Activated naive CD8-positive, alpha-beta T cell (primary cell): ENCODE measurements around the gene TBPL2.
"Not testable (repeated sequence)": the region's sequence is repeated elsewhere in the genome, so short reads cannot be mapped to it uniquely, and the experiment has no call there.

Experiments
- H3K27ac Mint-ChIP-seq: one replicate; pipeline ENCODE4 v1.8.0; 2021; ENCODE audit warnings: mixed read lengths
- H3K27me3 Mint-ChIP-seq: one replicate; pipeline ENCODE4 v1.8.0; 2021; ENCODE audit warnings: mixed read lengths
- H3K36me3 Mint-ChIP-seq: one replicate; pipeline ENCODE4 v1.8.0; 2021; ENCODE audit warnings: mixed read lengths
- H3K4me1 Mint-ChIP-seq: one replicate; pipeline ENCODE4 v1.8.0; 2021; ENCODE audit warnings: low read depth, mixed read lengths
- H3K4me3 Mint-ChIP-seq: one replicate; pipeline ENCODE4 v1.8.0; 2021; ENCODE audit warnings: mild to moderate bottlenecking, mixed read lengths
- H3K9me3 Mint-ChIP-seq: one replicate; pipeline ENCODE4 v1.8.0; 2021; ENCODE audit warnings: low read depth, mixed read lengths

The TBPL2 gene

DNA sequence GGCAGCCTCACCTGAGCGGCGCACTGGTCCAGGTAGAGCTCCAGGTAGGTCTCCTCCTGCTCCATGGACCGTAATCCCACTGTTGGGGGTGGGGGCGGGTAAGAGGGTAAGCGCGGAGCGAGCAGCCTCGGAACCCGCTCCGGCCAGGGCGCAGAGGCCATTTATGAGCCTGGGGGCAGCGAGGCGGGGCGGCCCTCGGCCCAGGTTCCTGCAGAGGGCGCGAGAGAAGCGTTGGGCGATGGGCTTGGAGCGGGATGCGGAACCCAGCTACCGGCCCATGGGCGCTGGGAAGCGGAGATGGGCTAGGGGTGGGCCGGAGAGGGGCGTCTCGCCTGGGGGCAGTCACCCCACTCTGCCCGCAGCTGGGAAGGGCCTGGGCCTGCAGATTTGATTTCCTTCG is at the start of gene TBPL2:
Gene TBPL2, minus strand, starts transcription at position 232 of the 400 bp plus-strand sequence. Its CDS starts 167 bp downstream, at position 65.
- no peaks in the 10 kb centered on the region for H3K27me3 Mint-ChIP-seq
- H3K4me1 Mint-ChIP-seq = peaks cover 1% of the 10 kb centered on the region
- no peak within 1 kb of the TSS for H3K27ac Mint-ChIP-seq
- no peaks in the 10 kb centered on the region for H3K36me3 Mint-ChIP-seq
- no peak within 1 kb of the TSS for H3K4me3 Mint-ChIP-seq
- no peaks in the 10 kb centered on the region for H3K9me3 Mint-ChIP-seq

DNA sequence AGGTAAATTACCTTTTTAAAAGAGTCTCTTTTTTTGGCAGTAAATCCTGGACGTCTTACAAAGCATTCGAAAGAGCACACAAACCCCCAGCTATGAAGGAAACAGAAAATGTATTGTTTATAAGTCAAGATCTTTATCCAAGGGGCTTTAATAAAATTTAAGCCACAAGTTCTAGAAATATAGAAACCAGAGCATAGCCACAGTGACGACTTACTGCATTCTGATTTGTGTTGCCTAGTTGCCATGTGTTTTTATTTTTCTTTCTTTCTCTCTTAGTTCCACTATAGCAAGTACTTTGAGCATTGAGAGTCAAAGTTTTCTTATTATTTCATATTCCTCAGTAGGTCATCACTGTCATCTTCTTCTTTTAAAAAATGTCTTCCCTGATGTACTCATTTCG is 47.8 kb upstream of the TBPL2 start:
- Mint-ChIP-seq H3K27me3 (no peaks in the 10 kb centered on the region), H3K4me1 (no peaks in the 10 kb centered on the region), H3K36me3 (no peaks in the 10 kb centered on the region)

DNA sequence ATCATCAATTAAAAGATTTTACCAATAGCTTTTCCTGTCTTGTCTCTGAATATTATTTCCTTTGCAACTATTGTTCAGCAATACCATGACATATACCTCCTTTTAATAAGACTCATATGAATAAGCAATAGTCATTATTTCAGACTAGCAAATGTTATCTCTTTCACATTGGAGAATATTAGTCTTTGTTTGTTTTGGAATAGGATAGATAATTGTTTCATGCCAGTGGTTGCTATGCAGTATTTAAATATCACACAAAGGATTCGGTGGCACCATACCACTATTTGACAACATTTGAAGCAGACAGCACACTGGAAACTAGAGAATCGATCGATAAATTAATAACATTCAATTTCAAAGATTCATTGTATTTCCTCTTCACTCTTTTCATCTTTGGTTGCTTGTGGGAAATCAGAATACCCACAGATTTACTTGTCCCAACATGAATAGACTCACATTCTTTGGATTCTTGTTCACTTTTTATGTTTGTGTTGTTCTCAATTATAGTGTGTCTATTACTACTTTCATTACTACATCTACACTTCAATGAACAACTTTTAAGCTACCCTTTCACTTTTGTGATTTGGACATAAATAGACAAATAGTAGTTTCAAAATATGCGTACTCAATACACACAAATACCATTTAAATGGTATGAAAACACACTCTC is 42.7 kb upstream of the TBPL2 start:
- no peak overlapping the region for H3K4me3 Mint-ChIP-seq
- no peaks in the 10 kb centered on the region for H3K4me1 Mint-ChIP-seq
- no peaks in the 10 kb centered on the region for H3K27me3 Mint-ChIP-seq
- H3K9me3 Mint-ChIP-seq = no peaks in the 10 kb centered on the region
- H3K27ac Mint-ChIP-seq = no peak overlapping the region
- no peaks in the 10 kb centered on the region for H3K36me3 Mint-ChIP-seq

More for the DNA sequence above, 47.8 kb upstream of the TBPL2 start:
- Mint-ChIP-seq H3K27ac (no peak overlapping the region), H3K4me3 (no peak overlapping the region), H3K9me3 (no peaks in the 10 kb centered on the region)

DNA sequence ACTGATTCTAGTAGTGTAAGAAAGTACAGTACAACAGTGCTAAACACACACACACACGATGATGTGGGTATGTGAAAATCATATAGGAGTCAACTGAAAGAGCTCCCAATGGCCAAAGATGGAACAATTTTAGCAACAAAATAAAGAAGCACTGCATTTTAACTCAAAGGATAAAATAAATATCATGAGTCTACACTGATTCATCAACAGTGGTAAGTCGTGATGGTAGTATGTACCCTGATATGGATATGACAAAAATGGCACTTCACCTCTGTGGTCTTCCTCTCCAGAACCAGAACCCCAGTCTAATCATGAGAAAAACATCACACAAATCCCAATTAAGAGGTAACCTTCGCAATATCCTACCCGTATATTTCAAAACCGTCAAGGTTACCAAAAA is 41.4 kb upstream of the TBPL2 start:
- Mint-ChIP-seq H3K4me1 (no peaks in the 10 kb centered on the region), H3K4me3 (no peak overlapping the region), H3K27me3 (no peaks in the 10 kb centered on the region), H3K36me3 (no peaks in the 10 kb centered on the region), H3K27ac (no peak overlapping the region), H3K9me3 (no peaks in the 10 kb centered on the region)

DNA sequence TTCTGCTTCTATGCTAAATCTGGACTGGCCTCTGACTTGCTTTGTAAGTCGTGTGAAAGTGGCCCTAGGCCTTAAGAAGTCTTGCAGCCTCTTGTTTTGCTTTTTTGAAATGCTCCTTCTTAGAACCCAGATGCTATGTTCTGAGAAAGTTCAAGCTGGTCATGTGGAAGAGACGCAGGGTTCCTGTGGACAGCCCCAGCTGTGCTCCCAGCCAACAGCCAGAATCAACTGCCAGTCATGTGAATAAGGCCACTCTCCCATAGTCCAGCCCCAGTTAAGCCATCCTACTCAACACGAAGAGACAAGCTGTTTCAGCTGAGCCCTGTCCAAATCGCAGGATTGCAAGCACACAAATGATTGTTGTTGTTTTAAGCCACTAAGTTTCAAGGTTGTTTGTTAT is 37.3 kb upstream of the TBPL2 start:
- Mint-ChIP-seq H3K4me3 (no peak overlapping the region), H3K9me3 (no peaks in the 10 kb centered on the region), H3K36me3 (no peaks in the 10 kb centered on the region), H3K27ac (no peak overlapping the region), H3K4me1 (no peaks in the 10 kb centered on the region), H3K27me3 (no peaks in the 10 kb centered on the region)

DNA sequence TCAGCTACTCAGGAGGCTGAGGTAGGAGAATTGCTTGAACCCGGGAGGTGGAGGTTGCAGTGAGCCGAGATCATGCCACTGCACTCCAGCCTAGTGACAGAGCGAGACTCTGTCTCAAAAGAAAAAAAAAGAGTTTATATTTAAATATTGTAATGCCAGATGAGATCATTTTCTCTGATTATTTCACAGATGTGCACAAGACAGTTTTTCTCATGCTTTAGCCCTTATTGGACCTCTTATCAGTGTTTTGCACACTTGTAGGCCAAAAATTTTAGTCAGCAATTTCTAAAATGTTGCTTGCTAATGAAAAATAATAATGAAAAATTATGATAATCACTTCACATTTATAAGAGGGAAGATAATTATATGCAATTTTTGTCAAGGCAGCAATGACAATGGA is 36.0 kb upstream of the TBPL2 start:
- not testable (repeated sequence) for H3K4me3 Mint-ChIP-seq, H3K36me3 Mint-ChIP-seq, H3K27ac Mint-ChIP-seq, H3K9me3 Mint-ChIP-seq, H3K4me1 Mint-ChIP-seq, H3K27me3 Mint-ChIP-seq

DNA sequence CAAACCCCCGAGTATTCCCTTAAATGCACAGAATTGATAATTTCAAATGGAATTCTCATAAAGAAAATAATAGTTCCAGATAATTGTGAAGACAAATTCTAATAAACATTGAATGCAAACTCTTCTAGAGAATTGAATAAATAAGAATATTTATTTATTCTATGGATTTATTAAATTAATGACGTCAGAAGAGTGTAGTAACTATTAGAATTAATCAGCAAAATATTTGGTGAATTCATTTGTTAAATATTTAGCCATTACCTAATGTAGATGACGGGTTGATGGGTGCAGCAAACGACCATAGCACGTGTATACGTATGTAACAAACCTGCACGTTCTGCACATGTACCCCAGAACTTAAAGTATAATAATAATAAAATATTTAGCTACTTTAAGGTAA is 33.4 kb upstream of the TBPL2 start:
- no peak overlapping the region for H3K27ac Mint-ChIP-seq
- H3K27me3 Mint-ChIP-seq = no peaks in the 10 kb centered on the region
- no peak overlapping the region for H3K4me3 Mint-ChIP-seq

DNA sequence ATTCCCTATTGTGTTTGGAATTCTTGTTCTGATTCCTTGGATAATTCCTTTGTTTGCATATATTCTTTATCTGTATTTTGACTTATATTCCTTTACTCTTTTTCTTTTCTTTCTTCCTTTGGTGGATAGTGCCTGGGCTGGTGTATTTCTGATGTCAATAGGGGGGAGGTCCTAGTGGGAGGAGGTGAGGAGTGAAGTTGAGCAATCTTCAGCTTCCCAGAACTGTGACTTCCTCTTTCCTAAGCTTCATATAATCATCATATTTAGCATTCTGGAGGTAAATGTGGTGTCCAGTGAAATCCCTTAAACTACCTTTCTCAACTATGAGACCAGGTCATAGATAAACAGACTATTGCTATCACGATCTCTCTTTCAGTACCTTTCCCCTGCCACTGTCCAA is 29.6 kb upstream of the TBPL2 start:
- H3K9me3 Mint-ChIP-seq = no peaks in the 10 kb centered on the region
- H3K27me3 Mint-ChIP-seq = no peaks in the 10 kb centered on the region
- H3K27ac Mint-ChIP-seq = no peak overlapping the region
- no peaks in the 10 kb centered on the region for H3K36me3 Mint-ChIP-seq
- H3K4me3 Mint-ChIP-seq = no peak overlapping the region
- no peaks in the 10 kb centered on the region for H3K4me1 Mint-ChIP-seq

More for the DNA sequence above, 33.4 kb upstream of the TBPL2 start:
- H3K9me3 Mint-ChIP-seq = no peaks in the 10 kb centered on the region
- H3K36me3 Mint-ChIP-seq = no peaks in the 10 kb centered on the region
- H3K4me1 Mint-ChIP-seq = no peaks in the 10 kb centered on the region

DNA sequence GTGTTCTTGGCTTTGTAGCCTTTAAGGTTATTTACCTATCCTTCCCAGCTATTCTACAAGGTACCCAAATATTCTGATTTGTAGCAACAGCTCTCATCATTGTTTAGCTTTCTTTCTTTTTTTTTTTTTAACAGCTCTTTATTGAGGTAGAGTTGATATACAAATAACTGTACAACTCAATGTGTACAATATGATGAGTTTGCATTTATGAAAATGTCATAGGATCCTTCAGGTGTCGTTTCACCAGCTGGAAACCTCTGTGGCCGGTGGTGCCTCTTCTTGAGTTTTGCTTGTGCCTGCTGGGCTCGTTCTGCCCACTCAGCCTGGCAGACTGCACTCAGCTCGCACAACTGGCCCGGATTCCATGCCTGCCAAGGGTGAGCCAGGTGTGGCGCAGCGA is 26.9 kb upstream of the TBPL2 start:
- H3K27me3 Mint-ChIP-seq = no peaks in the 10 kb centered on the region
- H3K4me1 Mint-ChIP-seq = no peaks in the 10 kb centered on the region
- H3K36me3 Mint-ChIP-seq = no peaks in the 10 kb centered on the region
- no peak overlapping the region for H3K27ac Mint-ChIP-seq
- H3K9me3 Mint-ChIP-seq = no peaks in the 10 kb centered on the region
- no peak overlapping the region for H3K4me3 Mint-ChIP-seq

DNA sequence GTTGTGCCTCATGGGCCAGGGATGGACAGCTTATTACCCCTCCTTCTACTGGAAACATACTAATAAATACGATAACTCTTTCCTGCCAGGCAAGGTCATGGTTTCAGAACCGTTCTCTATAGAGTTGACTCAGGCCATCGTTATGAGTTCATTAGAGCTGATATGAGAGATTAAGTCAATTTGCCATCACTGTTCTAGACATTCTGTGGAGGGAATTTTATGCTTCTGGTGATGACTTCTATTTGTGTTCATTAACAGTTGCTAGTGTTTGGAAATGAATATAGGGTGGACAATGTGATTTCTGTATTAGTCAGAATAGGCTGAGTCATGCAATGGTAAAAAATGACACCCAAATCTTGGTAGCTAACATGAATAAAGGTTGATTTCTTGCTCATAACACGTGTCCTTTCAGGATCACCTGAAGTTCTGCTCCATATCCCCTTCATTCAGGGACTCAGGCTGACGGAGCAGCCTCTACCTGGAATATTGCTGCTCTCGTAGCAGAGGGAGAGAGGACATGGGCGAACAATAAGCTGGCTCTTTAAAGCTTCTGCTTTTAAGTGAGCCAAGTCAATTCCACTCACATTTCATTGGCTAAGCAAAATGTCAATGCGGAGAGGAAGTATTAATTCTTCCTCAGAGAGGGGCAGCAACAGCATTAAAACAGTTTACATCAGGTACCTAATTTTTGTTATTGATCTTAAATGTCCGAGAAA is 18.5 kb upstream of the TBPL2 start:
- H3K4me1 Mint-ChIP-seq = no peaks in the 10 kb centered on the region
- no peak overlapping the region for H3K27ac Mint-ChIP-seq
- no peak overlapping the region for H3K4me3 Mint-ChIP-seq
- H3K9me3 Mint-ChIP-seq = no peaks in the 10 kb centered on the region
- H3K36me3 Mint-ChIP-seq = no peaks in the 10 kb centered on the region
- peaks cover 3% of the 10 kb centered on the region for H3K27me3 Mint-ChIP-seq

DNA sequence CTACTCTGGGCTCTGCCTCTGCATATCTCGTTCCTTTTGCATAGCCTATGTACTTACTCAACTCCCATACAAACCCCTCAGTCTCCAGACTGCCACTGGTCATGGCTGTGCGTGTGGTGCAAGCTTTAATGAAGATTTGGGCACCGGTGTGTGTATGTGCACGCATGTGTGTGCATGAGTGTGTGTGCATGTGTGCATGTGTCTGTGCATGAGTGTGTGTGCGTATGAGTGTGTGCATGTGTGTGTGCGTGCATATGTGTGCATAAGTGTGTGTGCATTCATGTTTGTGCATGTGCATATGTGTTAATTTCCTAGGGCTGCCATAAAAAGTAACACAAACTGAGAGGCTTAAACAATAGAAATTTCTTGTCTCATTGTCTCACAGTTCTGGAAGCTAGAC is 17.1 kb upstream of the TBPL2 start:
- no peaks in the 10 kb centered on the region for H3K36me3 Mint-ChIP-seq
- no peak overlapping the region for H3K27ac Mint-ChIP-seq
- H3K9me3 Mint-ChIP-seq = no peaks in the 10 kb centered on the region
- H3K4me1 Mint-ChIP-seq = no peaks in the 10 kb centered on the region
- H3K4me3 Mint-ChIP-seq = no peak overlapping the region
- peaks cover 4% of the 10 kb centered on the region for H3K27me3 Mint-ChIP-seq

DNA sequence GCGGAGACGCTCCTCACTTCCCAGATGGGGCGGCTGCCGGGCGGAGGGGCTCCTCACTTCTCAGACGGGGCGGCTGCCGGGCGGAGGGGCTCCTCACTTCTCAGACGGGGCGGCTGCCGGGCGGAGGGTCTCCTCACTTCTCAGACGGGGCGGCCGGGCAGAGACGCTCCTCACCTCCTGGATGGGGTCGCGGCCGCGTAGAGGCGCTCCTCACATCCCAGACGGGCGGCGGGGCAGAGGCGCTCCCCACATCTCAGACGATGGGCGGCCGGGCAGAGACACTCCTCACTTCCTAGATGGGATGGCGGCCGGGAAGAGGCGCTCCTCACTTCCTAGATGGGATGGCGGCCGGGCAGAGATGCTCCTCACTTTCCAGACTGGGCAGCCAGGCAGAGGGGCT is 16.0 kb upstream of the TBPL2 start:
- not testable (repeated sequence) for H3K36me3 Mint-ChIP-seq, H3K4me1 Mint-ChIP-seq, H3K27ac Mint-ChIP-seq, H3K9me3 Mint-ChIP-seq, H3K4me3 Mint-ChIP-seq, H3K27me3 Mint-ChIP-seq

DNA sequence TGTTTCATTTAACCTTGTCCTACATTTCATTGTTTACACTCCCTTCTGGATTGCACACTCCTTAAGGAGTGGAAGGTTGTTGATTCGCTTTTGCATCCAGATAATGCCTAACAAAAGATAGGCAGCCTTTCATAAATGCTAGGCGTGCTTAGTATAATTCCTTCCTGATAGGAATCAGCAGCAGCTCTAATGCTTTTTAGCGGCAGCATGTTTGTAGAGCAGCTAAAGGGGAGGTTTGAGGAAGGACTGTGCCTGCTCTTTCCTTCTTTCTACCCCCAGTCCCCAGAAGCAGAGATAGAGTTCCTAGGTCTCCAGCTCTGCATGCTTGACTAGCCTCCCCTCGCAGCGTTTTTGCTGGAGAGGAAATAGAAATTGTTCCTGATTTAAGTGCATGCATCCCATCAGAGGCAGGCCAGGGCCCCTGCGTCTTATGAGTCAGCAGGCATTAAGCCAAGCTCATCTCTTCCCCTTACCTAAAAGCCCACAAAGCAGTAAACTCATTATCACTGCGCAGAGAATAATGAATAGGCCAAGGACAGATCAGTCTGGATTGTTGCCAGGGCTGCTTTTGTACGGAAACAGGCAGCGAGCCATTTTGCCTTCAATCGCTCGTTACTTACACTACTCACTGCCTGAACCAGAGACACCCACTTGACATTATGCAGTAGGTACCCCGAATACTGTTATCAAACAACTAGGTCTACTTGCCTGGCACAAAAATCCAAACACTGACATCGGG is 14.0 kb upstream of the TBPL2 start:
- Mint-ChIP-seq H3K4me1 (no peaks in the 10 kb centered on the region), H3K27me3 (peaks cover 2% of the 10 kb centered on the region), H3K27ac (no peak overlapping the region), H3K36me3 (no peaks in the 10 kb centered on the region), H3K9me3 (no peaks in the 10 kb centered on the region), H3K4me3 (no peak overlapping the region)

DNA sequence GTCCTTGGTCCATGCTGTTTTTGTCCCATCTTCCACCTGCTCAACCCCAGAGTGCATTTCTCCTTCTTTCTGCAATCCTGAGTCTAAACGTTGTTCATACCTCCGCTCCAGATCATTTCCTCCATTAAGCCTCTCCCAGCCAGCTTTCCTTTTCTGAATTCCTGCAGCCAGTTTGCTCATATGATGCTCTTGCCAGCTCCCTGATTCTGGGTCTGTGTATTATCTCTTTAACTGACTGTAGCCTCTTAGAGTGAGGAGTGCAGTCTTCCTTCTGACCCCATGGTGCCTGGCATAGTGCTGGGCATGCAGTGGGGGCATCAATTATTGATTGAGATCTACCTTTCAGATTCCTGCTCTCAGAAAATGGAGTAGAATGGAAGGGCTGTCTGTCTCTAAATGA is 11.5 kb upstream of the TBPL2 start:
- H3K4me1 Mint-ChIP-seq = no peaks in the 10 kb centered on the region
- H3K4me3 Mint-ChIP-seq = no peak overlapping the region
- peaks cover 2% of the 10 kb centered on the region for H3K27me3 Mint-ChIP-seq
- no peak overlapping the region for H3K27ac Mint-ChIP-seq
- no peaks in the 10 kb centered on the region for H3K36me3 Mint-ChIP-seq
- H3K9me3 Mint-ChIP-seq = no peaks in the 10 kb centered on the region

DNA sequence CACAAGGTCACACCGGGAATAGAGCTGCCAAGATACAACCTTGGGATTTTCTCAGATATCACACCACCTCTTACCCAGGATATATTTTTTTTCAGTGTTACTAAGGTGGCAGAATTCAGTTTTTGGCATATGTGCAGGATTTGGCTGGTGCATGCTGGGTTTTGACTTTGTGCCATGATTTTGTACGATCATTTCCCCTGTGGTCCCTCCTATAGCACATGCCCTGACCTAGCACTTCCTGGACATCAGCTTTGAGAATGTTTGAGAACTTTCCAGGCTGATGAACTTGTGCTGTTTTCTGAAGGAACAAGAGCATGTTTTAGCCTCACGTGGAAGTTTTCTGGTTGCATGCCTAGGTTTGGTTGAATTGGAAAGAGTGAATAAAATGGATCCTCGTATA is 11.0 kb upstream of the TBPL2 start:
- Mint-ChIP-seq H3K36me3 (no peaks in the 10 kb centered on the region), H3K27ac (no peak overlapping the region), H3K4me3 (no peak overlapping the region), H3K27me3 (peaks cover 2% of the 10 kb centered on the region), H3K9me3 (no peaks in the 10 kb centered on the region), H3K4me1 (no peaks in the 10 kb centered on the region)
